Measurements from ENCODE around the gene MINDY4.

DNA sequence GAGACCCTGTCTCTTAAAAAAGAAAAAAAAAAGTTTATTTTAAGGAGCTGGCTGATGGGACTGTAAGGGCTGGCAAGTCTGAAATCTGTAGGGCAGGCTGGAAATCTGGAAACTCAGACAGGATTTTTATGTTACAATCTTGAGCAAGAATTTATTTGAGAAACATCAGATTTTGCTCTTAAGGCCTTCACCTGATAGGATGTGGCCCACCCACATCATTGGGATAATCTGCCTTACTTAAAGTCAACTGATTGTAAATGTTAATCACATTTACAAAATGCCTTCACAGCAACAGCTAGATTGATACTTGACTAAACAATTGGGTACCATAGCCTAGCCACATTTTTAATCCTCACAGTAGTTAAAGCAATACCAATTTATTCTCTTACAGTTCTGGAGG lies 11.5 kb downstream of the MINDY4 start:
- TF ChIP-seq POLR2AphosphoS5 (IDR thresholded peaks at IDR 0.05; ENCODE audit: low read depth, low read length): no peak
- TF ChIP-seq POU2F2 (IDR thresholded peaks at IDR 0.05; ENCODE audit: low read depth, low read length): no peak
- no peak for TF ChIP-seq POLR2A (IDR thresholded peaks at IDR 0.05; ENCODE audit: low read depth, low read length)
- no peak for TF ChIP-seq TAF1 (IDR thresholded peaks at IDR 0.05; ENCODE audit: low read depth, low read length)

Data from GM12891 (cell line).